Measurements from ENCODE around the gene TMCC1. TPM values are rescaled to one million over a fixed set of nuclear protein-coding genes. Genes with fewer than 3 reads are reported as not detected.
A peak's percentile ranks its signal among the peaks of the same experiment; 100 is the strongest.
"Not testable (repeated sequence)": the region's sequence is repeated elsewhere in the genome, so short reads cannot be mapped to it uniquely, and the experiment has no call there.

The TMCC1 gene
- total RNA-seq, 1 experiment from 2014 or later, result 11.1 TPM

GRCh38 chr3:129773691-129774663 is 119.5 kb downstream of the TMCC1 start:
- no peak for DNase-seq (ENCODE audit: low spot score)

- no peak for DNase-seq (ENCODE audit: low spot score)
Measured at GRCh38 chr3:129770604-129771003, 122.9 kb downstream of the TMCC1 start.

- DNase-seq (ENCODE audit: low spot score), result no peak
Measured at GRCh38 chr3:129769616-129770015, 123.9 kb downstream of the TMCC1 start.

GRCh38 chr3:129768728-129769127 is 124.8 kb downstream of the TMCC1 start:
- DNase-seq (ENCODE audit: low spot score), result no peak

GRCh38 chr3:129766135-129766534 is 127.4 kb downstream of the TMCC1 start:
- DNase-seq (ENCODE audit: low spot score), result no peak

- no peak for DNase-seq (ENCODE audit: low spot score)
Measured at GRCh38 chr3:129764090-129764489, 129.4 kb downstream of the TMCC1 start.

- DNase-seq (ENCODE audit: low spot score), result peak; percentile 10
Measured at GRCh38 chr3:129758785-129759320, 134.7 kb downstream of the TMCC1 start.

- DNase-seq (ENCODE audit: low spot score), result no peak
Measured at GRCh38 chr3:129758306-129758705, 135.2 kb downstream of the TMCC1 start.

GRCh38 chr3:129756871-129757270 is 136.6 kb downstream of the TMCC1 start:
- DNase-seq (ENCODE audit: low spot score), result peak; percentile 13

GRCh38 chr3:129751105-129751504 is 142.4 kb downstream of the TMCC1 start:
- DNase-seq (ENCODE audit: low spot score), result not testable (repeated sequence)

GRCh38 chr3:129749692-129750091 is 143.8 kb downstream of the TMCC1 start:
- DNase-seq (ENCODE audit: low spot score), result no peak

- DNase-seq (ENCODE audit: low spot score), result no peak
Measured at GRCh38 chr3:129747992-129748391, 145.5 kb downstream of the TMCC1 start.

GRCh38 chr3:129747136-129747535 is 146.4 kb downstream of the TMCC1 start:
- no peak for DNase-seq (ENCODE audit: low spot score)

GRCh38 chr3:129746629-129747028 is 146.9 kb downstream of the TMCC1 start:
- no peak for DNase-seq (ENCODE audit: low spot score)

GRCh38 chr3:129745253-129745652 is 148.3 kb downstream of the TMCC1 start:
- peak; percentile 30 for DNase-seq (ENCODE audit: low spot score)

- no peak for DNase-seq (ENCODE audit: low spot score)
Measured at GRCh38 chr3:129741794-129742193, 151.7 kb downstream of the TMCC1 start.

GRCh38 chr3:129740090-129740489 is 153.4 kb downstream of the TMCC1 start:
- DNase-seq (ENCODE audit: low spot score), result no peak

- no peak for DNase-seq (ENCODE audit: low spot score)
Measured at GRCh38 chr3:129739634-129740033, 153.9 kb downstream of the TMCC1 start.

GRCh38 chr3:129738172-129738571 is 155.3 kb downstream of the TMCC1 start:
- DNase-seq (ENCODE audit: low spot score), result no peak

GRCh38 chr3:129736070-129736469 is 157.4 kb downstream of the TMCC1 start:
- no peak for DNase-seq (ENCODE audit: low spot score)

- no peak for DNase-seq (ENCODE audit: low spot score)
Measured at GRCh38 chr3:129735638-129736037, 157.9 kb downstream of the TMCC1 start.

GRCh38 chr3:129734449-129734848 is 159.1 kb downstream of the TMCC1 start:
- DNase-seq (ENCODE audit: low spot score), result no peak

- no peak for DNase-seq (ENCODE audit: low spot score)
Measured at GRCh38 chr3:129732200-129732876, 161.2 kb downstream of the TMCC1 start.
